ENCODE results near the gene EXOG. TPM values are rescaled to one million over a fixed set of nuclear protein-coding genes. Genes with fewer than 3 reads are reported as not detected.
A peak's percentile ranks its signal among the peaks of the same experiment; 100 is the strongest.

Gene EXOG
- total RNA-seq, 2 experiments from 2014 or later = 18.5 to 23.0 TPM

GRCh38 chr3:38573556-38573955 is 77.4 kb downstream of the EXOG start:
- ChIA-PET CTCF (no interaction called here), POLR2A (no interaction called here)
- no peaks in the 10 kb centered on the region for H3K36me3 Mint-ChIP-seq (ENCODE audit: low read depth)
- no peaks in the 10 kb centered on the region for H3K4me1 Mint-ChIP-seq (ENCODE audit: low read depth)
- ATAC-seq (no peak), DNase-seq (peak; percentile 13)
- H3K4me3 Mint-ChIP-seq = no peak overlapping the region
- H3K9me3 Mint-ChIP-seq (ENCODE audit: insufficient read depth) = no peaks in the 10 kb centered on the region
- H3K27me3 Mint-ChIP-seq (ENCODE audit: low read depth) = peaks cover 2% of the 10 kb centered on the region
- H3K27ac Mint-ChIP-seq = no peak overlapping the region

GRCh38 chr3:38574411-38575278 is 78.5 kb downstream of the EXOG start:
- ChIA-PET CTCF (no interaction called here), POLR2A (no interaction called here)
- H3K36me3 Mint-ChIP-seq (ENCODE audit: low read depth) = no peaks in the 10 kb centered on the region
- DNase-seq = peak; percentile 8
- no peak overlapping the region for H3K27ac Mint-ChIP-seq
- no peak for ATAC-seq
- H3K9me3 Mint-ChIP-seq (ENCODE audit: insufficient read depth) = no peaks in the 10 kb centered on the region
- no peaks in the 10 kb centered on the region for H3K4me1 Mint-ChIP-seq (ENCODE audit: low read depth)
- no peak overlapping the region for H3K4me3 Mint-ChIP-seq
- H3K27me3 Mint-ChIP-seq (ENCODE audit: low read depth) = peaks cover 2% of the 10 kb centered on the region

GRCh38 chr3:38575279-38575843 is 79.2 kb downstream of the EXOG start:
- Mint-ChIP-seq H3K27me3 (ENCODE audit: low read depth) (peaks cover 2% of the 10 kb centered on the region), H3K27ac (no peak overlapping the region), H3K4me1 (ENCODE audit: low read depth) (no peaks in the 10 kb centered on the region), H3K9me3 (ENCODE audit: insufficient read depth) (no peaks in the 10 kb centered on the region), H3K4me3 (no peak overlapping the region), H3K36me3 (ENCODE audit: low read depth) (no peaks in the 10 kb centered on the region)
- ATAC-seq = no peak
- ChIA-PET POLR2A (no interaction called here), CTCF (no interaction called here)
- DNase-seq = peak; percentile 1

Other genes starting within 250 kb of the EXOG start
- 1 to 10 TPM in 1 of 2 experiments, under 1 TPM in 1; 0.58 to 1.0 TPM for gene SLC22A13, start 230.5 kb upstream of the EXOG start, total RNA-seq
- not detected for gene SLC22A14, start 214.0 kb upstream of the EXOG start, total RNA-seq
- 1 to 10 TPM; 5.3 to 6.1 TPM for gene XYLB, start 149.6 kb upstream of the EXOG start, total RNA-seq
- gene ACVR2B, start 42.5 kb upstream of the EXOG start, total RNA-seq = 1 to 10 TPM; 4.5 to 4.7 TPM
- gene SCN5A, start 153.3 kb downstream of the EXOG start, total RNA-seq = under 1 TPM; 0.08 to 0.37 TPM

Measured in activated CD8-positive, alpha-beta T cell treated with anti-CD3 and anti-CD28 coated beads, Interleukin-2, amount 10 ng/mL, durations not matched to agents 7 days and 5 days (primary cell).